ENCODE data around the gene CHTOP. TPM values are rescaled to one million over a fixed set of nuclear protein-coding genes. Genes with fewer than 3 reads are reported as not detected.

The CHTOP gene
- total and polyA plus RNA-seq, 2 of the 13 experiments (the other 11 are each of a cell fraction or from before 2014, with no cell fraction given) = 38.0 to 51.9 TPM

DNA sequence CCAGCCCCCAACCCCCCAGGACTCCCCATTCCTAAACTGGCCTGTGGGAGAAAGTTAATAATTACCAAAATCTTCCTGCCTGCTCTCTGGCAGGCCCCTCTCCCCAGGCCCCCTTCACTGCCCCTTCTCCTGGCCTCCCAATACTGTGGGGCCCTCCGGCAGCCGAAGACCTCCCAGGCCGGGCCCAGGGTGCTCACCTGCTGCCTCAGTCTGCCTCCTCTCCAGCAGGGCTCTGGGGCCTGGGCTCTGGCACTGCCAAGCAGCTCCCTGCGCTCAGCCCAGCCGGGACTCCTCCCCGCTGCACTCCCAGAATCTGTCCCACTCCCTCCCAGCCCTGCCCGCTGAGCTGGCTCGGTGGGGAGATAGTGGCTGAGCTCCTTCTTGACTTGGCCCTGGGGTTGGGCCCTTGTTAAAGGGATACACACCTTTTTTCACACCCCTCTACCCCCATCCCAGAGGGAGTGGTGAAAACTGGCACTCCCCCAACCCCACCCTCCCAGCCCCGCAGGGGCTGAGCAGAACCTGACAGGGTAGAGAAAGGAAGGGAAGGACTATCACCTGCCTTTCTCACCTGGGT lies 21.0 kb upstream of the CHTOP start, which contains the start of gene S100A16 (continued):
- TF ChIP-seq, protein P1, sequence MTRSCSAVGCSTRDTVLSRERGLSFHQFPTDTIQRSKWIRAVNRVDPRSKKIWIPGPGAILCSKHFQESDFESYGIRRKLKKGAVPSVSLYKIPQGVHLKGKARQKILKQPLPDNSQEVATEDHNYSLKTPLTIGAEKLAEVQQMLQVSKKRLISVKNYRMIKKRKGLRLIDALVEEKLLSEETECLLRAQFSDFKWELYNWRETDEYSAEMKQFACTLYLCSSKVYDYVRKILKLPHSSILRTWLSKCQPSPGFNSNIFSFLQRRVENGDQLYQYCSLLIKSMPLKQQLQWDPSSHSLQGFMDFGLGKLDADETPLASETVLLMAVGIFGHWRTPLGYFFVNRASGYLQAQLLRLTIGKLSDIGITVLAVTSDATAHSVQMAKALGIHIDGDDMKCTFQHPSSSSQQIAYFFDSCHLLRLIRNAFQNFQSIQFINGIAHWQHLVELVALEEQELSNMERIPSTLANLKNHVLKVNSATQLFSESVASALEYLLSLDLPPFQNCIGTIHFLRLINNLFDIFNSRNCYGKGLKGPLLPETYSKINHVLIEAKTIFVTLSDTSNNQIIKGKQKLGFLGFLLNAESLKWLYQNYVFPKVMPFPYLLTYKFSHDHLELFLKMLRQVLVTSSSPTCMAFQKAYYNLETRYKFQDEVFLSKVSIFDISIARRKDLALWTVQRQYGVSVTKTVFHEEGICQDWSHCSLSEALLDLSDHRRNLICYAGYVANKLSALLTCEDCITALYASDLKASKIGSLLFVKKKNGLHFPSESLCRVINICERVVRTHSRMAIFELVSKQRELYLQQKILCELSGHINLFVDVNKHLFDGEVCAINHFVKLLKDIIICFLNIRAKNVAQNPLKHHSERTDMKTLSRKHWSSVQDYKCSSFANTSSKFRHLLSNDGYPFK (CRISPR knock-in tag; IDR thresholded peaks at IDR 0.05; ENCODE audit: borderline replicate concordance) = peak; percentile 47; the same call in 1 of the 2 replicates
- no peak for TF ChIP-seq ZNF607 (CRISPR knock-in tag; IDR thresholded peaks at IDR 0.05; ENCODE audit: borderline replicate concordance)
- peak; percentile 36; the same call in 1 of the 2 replicates for TF ChIP-seq HDAC2 (CRISPR knock-in tag; IDR thresholded peaks at IDR 0.05)
- peak; percentile 30; the same call in 1 of the 2 replicates for TF ChIP-seq POGZ (CRISPR knock-in tag; IDR thresholded peaks at IDR 0.05)
- TF ChIP-seq, protein P2, sequence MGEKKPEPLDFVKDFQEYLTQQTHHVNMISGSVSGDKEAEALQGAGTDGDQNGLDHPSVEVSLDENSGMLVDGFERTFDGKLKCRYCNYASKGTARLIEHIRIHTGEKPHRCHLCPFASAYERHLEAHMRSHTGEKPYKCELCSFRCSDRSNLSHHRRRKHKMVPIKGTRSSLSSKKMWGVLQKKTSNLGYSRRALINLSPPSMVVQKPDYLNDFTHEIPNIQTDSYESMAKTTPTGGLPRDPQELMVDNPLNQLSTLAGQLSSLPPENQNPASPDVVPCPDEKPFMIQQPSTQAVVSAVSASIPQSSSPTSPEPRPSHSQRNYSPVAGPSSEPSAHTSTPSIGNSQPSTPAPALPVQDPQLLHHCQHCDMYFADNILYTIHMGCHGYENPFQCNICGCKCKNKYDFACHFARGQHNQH (CRISPR knock-in tag; IDR thresholded peaks at IDR 0.05) = peak; percentile 71; the same call in 1 of the 2 replicates
- TF ChIP-seq, protein P3, sequence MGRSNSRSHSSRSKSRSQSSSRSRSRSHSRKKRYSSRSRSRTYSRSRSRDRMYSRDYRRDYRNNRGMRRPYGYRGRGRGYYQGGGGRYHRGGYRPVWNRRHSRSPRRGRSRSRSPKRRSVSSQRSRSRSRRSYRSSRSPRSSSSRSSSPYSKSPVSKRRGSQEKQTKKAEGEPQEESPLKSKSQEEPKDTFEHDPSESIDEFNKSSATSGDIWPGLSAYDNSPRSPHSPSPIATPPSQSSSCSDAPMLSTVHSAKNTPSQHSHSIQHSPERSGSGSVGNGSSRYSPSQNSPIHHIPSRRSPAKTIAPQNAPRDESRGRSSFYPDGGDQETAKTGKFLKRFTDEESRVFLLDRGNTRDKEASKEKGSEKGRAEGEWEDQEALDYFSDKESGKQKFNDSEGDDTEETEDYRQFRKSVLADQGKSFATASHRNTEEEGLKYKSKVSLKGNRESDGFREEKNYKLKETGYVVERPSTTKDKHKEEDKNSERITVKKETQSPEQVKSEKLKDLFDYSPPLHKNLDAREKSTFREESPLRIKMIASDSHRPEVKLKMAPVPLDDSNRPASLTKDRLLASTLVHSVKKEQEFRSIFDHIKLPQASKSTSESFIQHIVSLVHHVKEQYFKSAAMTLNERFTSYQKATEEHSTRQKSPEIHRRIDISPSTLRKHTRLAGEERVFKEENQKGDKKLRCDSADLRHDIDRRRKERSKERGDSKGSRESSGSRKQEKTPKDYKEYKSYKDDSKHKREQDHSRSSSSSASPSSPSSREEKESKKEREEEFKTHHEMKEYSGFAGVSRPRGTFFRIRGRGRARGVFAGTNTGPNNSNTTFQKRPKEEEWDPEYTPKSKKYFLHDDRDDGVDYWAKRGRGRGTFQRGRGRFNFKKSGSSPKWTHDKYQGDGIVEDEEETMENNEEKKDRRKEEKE (IDR thresholded peaks at IDR 0.05) = no peak
- peak; percentile 32 for TF ChIP-seq AGO2 (optimal IDR thresholded peaks at IDR 0.05; ENCODE audit: low read depth, low read length)
- no peak for TF ChIP-seq ZNF564 (CRISPR knock-in tag; IDR thresholded peaks at IDR 0.05)
- no peak for TF ChIP-seq KLF9 (CRISPR knock-in tag; IDR thresholded peaks at IDR 0.05; ENCODE audit: low read depth)
- TF ChIP-seq, protein P4, sequence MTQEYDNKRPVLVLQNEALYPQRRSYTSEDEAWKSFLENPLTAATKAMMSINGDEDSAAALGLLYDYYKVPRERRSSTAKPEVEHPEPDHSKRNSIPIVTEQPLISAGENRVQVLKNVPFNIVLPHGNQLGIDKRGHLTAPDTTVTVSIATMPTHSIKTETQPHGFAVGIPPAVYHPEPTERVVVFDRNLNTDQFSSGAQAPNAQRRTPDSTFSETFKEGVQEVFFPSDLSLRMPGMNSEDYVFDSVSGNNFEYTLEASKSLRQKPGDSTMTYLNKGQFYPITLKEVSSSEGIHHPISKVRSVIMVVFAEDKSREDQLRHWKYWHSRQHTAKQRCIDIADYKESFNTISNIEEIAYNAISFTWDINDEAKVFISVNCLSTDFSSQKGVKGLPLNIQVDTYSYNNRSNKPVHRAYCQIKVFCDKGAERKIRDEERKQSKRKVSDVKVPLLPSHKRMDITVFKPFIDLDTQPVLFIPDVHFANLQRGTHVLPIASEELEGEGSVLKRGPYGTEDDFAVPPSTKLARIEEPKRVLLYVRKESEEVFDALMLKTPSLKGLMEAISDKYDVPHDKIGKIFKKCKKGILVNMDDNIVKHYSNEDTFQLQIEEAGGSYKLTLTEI (CRISPR knock-in tag; conservative IDR thresholded peaks at IDR 0.05) = no peak
- no peak for TF ChIP-seq PAX8 (CRISPR knock-in tag; IDR thresholded peaks at IDR 0.05; ENCODE audit: borderline replicate concordance)
- peak; percentile 23; the same call in 1 of the 2 replicates for TF ChIP-seq ZNF547 (CRISPR knock-in tag; IDR thresholded peaks at IDR 0.05)
- TF ChIP-seq ELF3 (CRISPR knock-in tag; IDR thresholded peaks at IDR 0.05) = no peak
- TF ChIP-seq, protein P5, sequence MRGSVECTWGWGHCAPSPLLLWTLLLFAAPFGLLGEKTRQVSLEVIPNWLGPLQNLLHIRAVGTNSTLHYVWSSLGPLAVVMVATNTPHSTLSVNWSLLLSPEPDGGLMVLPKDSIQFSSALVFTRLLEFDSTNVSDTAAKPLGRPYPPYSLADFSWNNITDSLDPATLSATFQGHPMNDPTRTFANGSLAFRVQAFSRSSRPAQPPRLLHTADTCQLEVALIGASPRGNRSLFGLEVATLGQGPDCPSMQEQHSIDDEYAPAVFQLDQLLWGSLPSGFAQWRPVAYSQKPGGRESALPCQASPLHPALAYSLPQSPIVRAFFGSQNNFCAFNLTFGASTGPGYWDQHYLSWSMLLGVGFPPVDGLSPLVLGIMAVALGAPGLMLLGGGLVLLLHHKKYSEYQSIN (CRISPR knock-in tag; IDR thresholded peaks at IDR 0.05; ENCODE audit: borderline replicate concordance) = no peak
- TF ChIP-seq, protein P6, sequence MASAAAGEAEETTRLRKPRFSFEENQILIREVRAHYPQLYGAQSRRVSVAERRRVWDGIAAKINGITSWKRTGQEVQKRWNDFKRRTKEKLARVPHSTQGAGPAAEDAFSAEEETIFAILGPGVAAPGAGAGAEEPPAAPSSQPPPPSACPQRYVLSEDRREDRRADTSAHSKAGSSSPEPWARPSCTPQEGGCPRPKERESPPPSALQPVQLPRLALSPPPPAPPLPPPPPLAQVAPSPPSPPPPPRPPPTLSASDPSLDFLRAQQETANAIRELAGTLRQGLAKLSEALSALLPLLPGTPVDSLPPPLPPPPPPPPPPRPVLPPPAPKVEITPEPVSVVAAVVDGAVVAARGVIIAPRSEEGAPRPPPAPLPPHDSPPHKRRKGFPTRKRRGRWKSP (CRISPR knock-in tag; IDR thresholded peaks at IDR 0.05) = 0 out of 2 replicates have a peak, but pooled peaks have one; percentile 72
- no peak for TF ChIP-seq TAF15 (IDR thresholded peaks at IDR 0.05; ENCODE audit: low read depth, low read length, poor library complexity, severe bottlenecking)
- TF ChIP-seq ZNF292 (CRISPR knock-in tag; IDR thresholded peaks at IDR 0.05; ENCODE audit: borderline replicate concordance, low read depth) = peak; percentile 82
- 0 out of 2 replicates have a peak, but pooled peaks have one; percentile 35 for TF ChIP-seq ZNF441 (CRISPR knock-in tag; IDR thresholded peaks at IDR 0.05; ENCODE audit: borderline replicate concordance)

All from HepG2 (cell line).